H9 (cell line): ENCODE data around the gene EGFR. TPM values are rescaled to one million over a fixed set of nuclear protein-coding genes. Genes with fewer than 3 reads are reported as not detected.

Source experiments
- DNase-seq: peaks from one replicate; pipeline ENCODE4 v3.0.0-alpha.2; 2017
- H2AFZ ChIP-seq: one replicate; pipeline ENCODE4 v1.6.1; 2013; ENCODE audit warnings: mild to moderate bottlenecking, low read length, control low read depth, moderate library complexity
- H2AK5ac ChIP-seq: 2 replicates; pipeline ENCODE4 v1.6.1; 2013; ENCODE audit warnings: low read length, control low read depth, mixed read lengths; ENCODE audit not compliant: insufficient read length
- H2BK120ac ChIP-seq: one replicate; pipeline ENCODE4 v1.6.1; 2013; ENCODE audit warnings: low read depth, mild to moderate bottlenecking, low read length, control low read depth, inconsistent platforms; ENCODE audit not compliant: poor library complexity, severe bottlenecking
- H2BK12ac ChIP-seq: 2 replicates; pipeline ENCODE4 v1.6.1; 2013; ENCODE audit warnings: low read length, control low read depth, mixed read lengths, low read depth; ENCODE audit not compliant: insufficient read length
- H2BK15ac ChIP-seq: 2 replicates; pipeline ENCODE4 v1.6.1; 2013; ENCODE audit warnings: low read depth, low read length, control low read depth
- H2BK20ac ChIP-seq: one replicate; pipeline ENCODE4 v1.6.1; 2013; ENCODE audit warnings: low read depth, mild to moderate bottlenecking, low read length, control low read depth, inconsistent platforms; ENCODE audit not compliant: poor library complexity, severe bottlenecking
- H2BK5ac ChIP-seq: 2 replicates; pipeline ENCODE4 v1.6.1; 2013; ENCODE audit warnings: low read length, control low read depth, mixed read lengths; ENCODE audit not compliant: insufficient read length
- H3K14ac ChIP-seq: 2 replicates; pipeline ENCODE4 v1.6.1; 2013; ENCODE audit warnings: low read length, control low read depth; ENCODE audit not compliant: insufficient read depth
- H3K18ac ChIP-seq: 2 replicates; pipeline ENCODE4 v1.6.1; 2013; ENCODE audit warnings: low read depth, mild to moderate bottlenecking, mixed read lengths, low read length, control low read depth; ENCODE audit not compliant: insufficient read length
- H3K23ac ChIP-seq: 2 replicates; pipeline ENCODE4 v1.6.1; 2013; ENCODE audit warnings: low read length, control low read depth, mixed read lengths, low read depth; ENCODE audit not compliant: insufficient read length
- H3K23me2 ChIP-seq: 2 replicates; pipeline ENCODE4 v1.6.1; 2013; ENCODE audit warnings: low read depth, mild to moderate bottlenecking, mixed read lengths, low read length, control low read depth; ENCODE audit not compliant: insufficient read length, poor library complexity, severe bottlenecking
- H3K27ac ChIP-seq: 2 replicates; pipeline ENCODE4 v1.5.1; 2013; ENCODE audit warnings: low read length, control low read depth, mixed read lengths, low read depth; ENCODE audit not compliant: insufficient read length
- H3K27me3 ChIP-seq: 2 replicates; pipeline ENCODE4 v1.6.1; 2013; ENCODE audit warnings: low read length, control low read depth, inconsistent platforms; ENCODE audit not compliant: insufficient read depth
- H3K4ac ChIP-seq: 2 replicates; pipeline ENCODE4 v1.6.1; 2013; ENCODE audit warnings: low read depth, mild to moderate bottlenecking, control low read depth, inconsistent platforms, low read length, moderate library complexity
- H3K4me1 ChIP-seq: 2 replicates; pipeline ENCODE4 v1.6.1; 2013; ENCODE audit warnings: low read length, control low read depth, inconsistent platforms; ENCODE audit not compliant: insufficient read depth
- H3K4me2 ChIP-seq: 2 replicates; pipeline ENCODE4 v1.6.1; 2013; ENCODE audit warnings: low read length, control low read depth, mixed read lengths; ENCODE audit not compliant: insufficient read length, insufficient read depth
- H3K56ac ChIP-seq: 2 replicates; pipeline ENCODE4 v1.6.1; 2013; ENCODE audit warnings: low read depth, mild to moderate bottlenecking, mixed read lengths, low read length, control low read depth; ENCODE audit not compliant: insufficient read length
- H3K79me1 ChIP-seq: 2 replicates; pipeline ENCODE4 v1.6.1; 2013; ENCODE audit warnings: low read depth, mild to moderate bottlenecking, moderate library complexity, low read length, control low read depth, inconsistent platforms; ENCODE audit not compliant: insufficient read depth, poor library complexity, severe bottlenecking
- H3K79me2 ChIP-seq: 2 replicates; pipeline ENCODE4 v1.6.1; 2013; ENCODE audit warnings: low read length, control low read depth, inconsistent platforms; ENCODE audit not compliant: insufficient read depth
- H3K9ac ChIP-seq: 2 replicates; pipeline ENCODE4 v1.6.1; 2013; ENCODE audit warnings: low read length, control low read depth, mixed read lengths; ENCODE audit not compliant: insufficient read length; ENCODE audit errors: extremely low read depth
- H3K9me3 ChIP-seq: one replicate; pipeline ENCODE4 v1.6.1; 2013; ENCODE audit warnings: low read depth, low read length, inconsistent platforms; ENCODE audit not compliant: control insufficient read depth
- H3T11ph ChIP-seq: one replicate; pipeline ENCODE4 v1.6.1; 2013; ENCODE audit warnings: mild to moderate bottlenecking, low read length, control low read depth, inconsistent platforms
- H4K20me1 ChIP-seq: one replicate; pipeline ENCODE4 v1.6.1; 2013; ENCODE audit not compliant: control insufficient read depth, insufficient read length, insufficient read depth
- H4K5ac ChIP-seq: 2 replicates; pipeline ENCODE4 v1.6.1; 2013; ENCODE audit warnings: low read depth, mild to moderate bottlenecking, mixed read lengths, low read length, control low read depth; ENCODE audit not compliant: insufficient read length
- H4K8ac ChIP-seq: replicated peaks from 2 replicates; pipeline ENCODE4 v1.6.1; 2013; ENCODE audit warnings: low read length, control low read depth, mixed read lengths, low read depth; ENCODE audit not compliant: insufficient read length
- H4K91ac ChIP-seq: 2 replicates; pipeline ENCODE4 v1.6.1; 2013; ENCODE audit warnings: low read depth, mild to moderate bottlenecking, moderate library complexity, mixed read lengths, low read length, control low read depth; ENCODE audit not compliant: insufficient read length
- H3K27ac Mint-ChIP-seq, 3 experiments: 2 replicates in 2 of 3; 3 replicates in 1 of 3; pipeline ENCODE4 v1.8.0; 2020 to 2021; ENCODE audit warnings: mixed read lengths in 3 of 3, mild to moderate bottlenecking in 1 of 3, moderate library complexity in 1 of 3
- H3K27me3 Mint-ChIP-seq: 2 replicates; pipeline ENCODE4 v1.8.0; 2021; ENCODE audit warnings: low read depth, mild to moderate bottlenecking, moderate library complexity, mixed read lengths
- H3K36me3 Mint-ChIP-seq, 3 experiments: 2 replicates in 2 of 3; 3 replicates in 1 of 3; pipeline ENCODE4 v1.8.0; 2020 to 2021; ENCODE audit warnings: low read depth in 3 of 3, mixed read lengths in 3 of 3; ENCODE audit not compliant: insufficient read depth in 1 of 3
- H3K4me1 Mint-ChIP-seq, 2 experiments: 2 replicates each; pipeline ENCODE4 v1.8.0; 2020; ENCODE audit warnings: mixed read lengths in 2 of 2
- H3K4me3 Mint-ChIP-seq, 2 experiments: 2 replicates in 1 of 2; 3 replicates in 1 of 2; pipeline ENCODE4 v1.8.0; 2020 to 2021; ENCODE audit warnings: mild to moderate bottlenecking in 2 of 2, mixed read lengths in 2 of 2, moderate library complexity in 1 of 2
- H3K9me3 Mint-ChIP-seq, 2 experiments: 2 replicates in 1 of 2; 3 replicates in 1 of 2; pipeline ENCODE4 v1.8.0; 2020; ENCODE audit warnings: mild to moderate bottlenecking in 2 of 2, mixed read lengths in 2 of 2, moderate library complexity in 1 of 2
- CTCF ChIP-seq: fragments of 200-600 bp; sonication (generic); conservative IDR thresholded peaks from 3 replicates; pipeline ENCODE4 v1.8.0; 2021; ENCODE audit warnings: antibody characterized with exemption, mild to moderate bottlenecking
- WGBS: extraction: QIAGEN DNeasy Blood & Tissue Kit; methylation state at CpG from one replicate; pipeline ENCODE4 v1.1.7; 2013; ENCODE audit warnings: missing lambda C conversion rate, low lambda C conversion rate, mixed read lengths; ENCODE audit not compliant: insufficient read length; ENCODE audit errors: extremely low coverage; 5-methylcytosine and 5-hydroxymethylcytosine counted together
- total RNA-seq: library from RNA; stranded (reverse); gene quantifications from 2 replicates; pipeline ENCODE4 v1.2.1, GENCODE V29; 2021

EGFR gene
- total RNA-seq, 1 experiment from 2014 or later = 3.3 TPM

GRCh38 chr7:55253188-55253587 is 234.4 kb downstream of the EGFR start:
- H3K23ac ChIP-seq = no peak overlapping the region
- no peak overlapping the region for H3K4me2 ChIP-seq
- H4K20me1 ChIP-seq = peaks cover 2% of the 10 kb centered on the region
- H3K9me3 ChIP-seq = no peaks in the 10 kb centered on the region
- H3K27ac ChIP-seq = no peak overlapping the region
- Mint-ChIP-seq H3K4me1 (peaks cover 7 to 12% of the 10 kb centered on the region in 2 experiments), H3K27ac (no peak overlapping the region), H3K36me3 (no peaks in the 10 kb centered on the region; a peak in 1 of 7 replicates), H3K27me3 (peaks cover 64% of the 10 kb centered on the region), H3K4me3 (no peak overlapping the region), H3K9me3 (peaks cover 4% of the 10 kb centered on the region in 2 experiments; a peak in 3 of 5 replicates)
- H3T11ph ChIP-seq = no peak overlapping the region
- no peak overlapping the region for H2BK120ac ChIP-seq
- no peak overlapping the region for H4K8ac ChIP-seq
- no peak overlapping the region for H2AFZ ChIP-seq
- no peak overlapping the region for H3K4ac ChIP-seq
- no peak overlapping the region for H2AK5ac ChIP-seq
- no peak for TF ChIP-seq CTCF
- no peak overlapping the region for H3K9ac ChIP-seq
- no peak overlapping the region for H3K14ac ChIP-seq
- no peaks in the 10 kb centered on the region for H3K4me1 ChIP-seq
- H2BK15ac ChIP-seq = no peak overlapping the region
- no peak overlapping the region for H3K18ac ChIP-seq
- no CpG with 5 or more reads among the region's 3 CpGs for WGBS
- H2BK12ac ChIP-seq = no peak overlapping the region
- no peak overlapping the region for H2BK5ac ChIP-seq
- peaks cover 17% of the 10 kb centered on the region for H3K23me2 ChIP-seq
- peaks cover 21% of the 10 kb centered on the region; the same call in 1 of the 2 replicates for H3K27me3 ChIP-seq
- H4K5ac ChIP-seq = no peak overlapping the region
- DNase-seq = no peak
- no peak overlapping the region for H2BK20ac ChIP-seq
- H3K79me2 ChIP-seq = no peaks in the 10 kb centered on the region
- no peaks in the 10 kb centered on the region for H3K79me1 ChIP-seq
- H4K91ac ChIP-seq = no peak overlapping the region
- H3K56ac ChIP-seq = no peak overlapping the region
